NCI-H526 (cell line): ENCODE data around the gene CXCR5.
A peak's percentile ranks its signal among the peaks of the same experiment; 100 is the strongest.

ENCODE experiments used
- DNase-seq, 2 experiments: peaks; one replicate each; lab custom pipeline; 2025; lab: John Stamatoyannopoulos, UW

The CXCR5 gene

GRCh38 chr11:118927554-118928100 is 43.9 kb downstream of the CXCR5 start:
- DNase-seq: no peak

- DNase-seq: peak; percentile 98 to 99
Measured at GRCh38 chr11:118928101-118928869, 44.6 kb downstream of the CXCR5 start.

DNA sequence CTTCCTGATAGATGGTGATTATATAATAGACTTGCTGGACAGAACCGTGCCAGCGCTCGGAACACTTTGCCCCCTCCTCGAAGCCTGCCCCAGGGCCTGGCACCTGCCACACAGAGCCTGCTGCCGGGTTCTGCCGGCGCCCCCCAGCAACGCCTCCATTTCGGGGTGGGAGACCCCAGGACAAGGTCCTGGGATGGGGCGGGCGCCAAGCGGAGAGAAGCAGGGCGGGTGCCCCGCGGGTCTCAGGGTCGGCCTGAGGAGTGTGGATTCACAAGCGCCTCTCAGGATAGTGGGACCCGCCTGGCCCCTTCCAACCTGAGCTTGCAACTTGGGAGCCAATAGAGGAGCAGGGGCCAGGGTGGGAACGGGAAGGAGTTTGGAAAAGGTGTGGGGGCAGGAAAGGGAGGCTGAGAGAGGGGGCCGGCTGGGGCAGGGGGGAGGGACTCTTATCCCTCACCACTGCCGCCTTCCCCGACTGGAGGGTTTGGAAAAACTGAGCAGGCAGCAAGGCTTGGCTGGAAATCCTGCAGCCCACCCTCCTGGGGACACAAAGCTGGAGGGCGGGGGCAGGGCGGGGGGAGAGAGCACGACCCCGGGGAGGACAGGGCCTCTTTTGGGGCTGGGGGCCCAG is 45.3 kb downstream of the CXCR5 start:
- DNase-seq: peak; percentile 95 to 97

DNA sequence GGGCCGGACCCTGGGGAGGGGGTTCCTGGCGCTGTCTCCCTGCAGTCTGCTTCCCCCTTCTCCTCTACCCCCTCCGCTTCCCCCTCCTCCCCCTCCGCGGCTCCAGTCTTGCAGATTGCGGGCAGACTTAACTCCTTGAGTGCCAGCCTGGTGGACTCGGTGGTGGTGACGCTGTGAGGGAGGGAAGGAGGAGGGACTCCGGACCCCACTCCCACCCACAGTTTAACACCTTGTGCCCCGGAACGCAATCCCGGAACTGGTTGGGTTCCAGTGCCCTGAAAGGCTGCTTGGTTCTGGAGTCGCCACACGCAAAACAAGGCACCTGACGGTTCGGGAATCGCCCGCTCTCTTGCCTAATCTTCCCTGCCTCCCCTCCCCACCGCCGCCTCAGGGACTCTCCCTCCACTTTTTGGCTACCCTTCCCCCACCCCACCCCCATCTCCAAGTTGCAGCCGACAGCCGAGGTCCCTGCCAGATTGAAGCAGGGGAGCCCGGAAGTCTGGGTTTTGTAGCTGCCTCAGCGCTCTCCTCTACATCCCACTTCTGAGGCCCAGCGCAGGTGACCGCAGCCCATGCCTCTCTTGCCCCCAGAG is 45.9 kb downstream of the CXCR5 start:
- DNase-seq: peak; percentile 98 to 99

GRCh38 chr11:118930094-118930712 is 46.5 kb downstream of the CXCR5 start:
- peak; percentile 99 to 100 for DNase-seq

GRCh38 chr11:118931571-118931970 is 47.9 kb downstream of the CXCR5 start:
- no peak for DNase-seq

DNA sequence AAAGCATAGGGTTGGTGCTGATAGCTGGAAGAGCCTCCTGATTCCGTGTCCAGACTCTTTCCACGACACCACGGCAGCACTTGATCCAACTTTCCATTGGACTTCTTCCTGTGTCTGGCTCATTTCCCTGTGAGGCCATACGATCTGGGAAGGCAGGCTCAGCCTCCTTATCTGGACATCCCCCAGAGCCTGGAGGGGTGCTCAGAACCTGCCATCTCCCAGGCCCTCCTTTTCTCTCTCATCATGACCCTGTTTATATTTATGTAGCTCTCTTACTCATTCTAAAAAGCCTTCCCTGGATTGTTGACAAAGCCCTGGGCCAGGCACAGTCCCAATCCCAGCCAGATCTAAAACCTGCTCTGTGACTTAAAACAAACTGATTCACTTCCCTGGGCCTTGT is 49.8 kb downstream of the CXCR5 start:
- DNase-seq: no peak

GRCh38 chr11:118935376-118935775 is 51.7 kb downstream of the CXCR5 start:
- no peak for DNase-seq

- DNase-seq: no peak
Measured at GRCh38 chr11:118938491-118939403, 55.1 kb downstream of the CXCR5 start.

- no peak for DNase-seq
Measured at GRCh38 chr11:118939404-118939915, 55.8 kb downstream of the CXCR5 start.

DNA sequence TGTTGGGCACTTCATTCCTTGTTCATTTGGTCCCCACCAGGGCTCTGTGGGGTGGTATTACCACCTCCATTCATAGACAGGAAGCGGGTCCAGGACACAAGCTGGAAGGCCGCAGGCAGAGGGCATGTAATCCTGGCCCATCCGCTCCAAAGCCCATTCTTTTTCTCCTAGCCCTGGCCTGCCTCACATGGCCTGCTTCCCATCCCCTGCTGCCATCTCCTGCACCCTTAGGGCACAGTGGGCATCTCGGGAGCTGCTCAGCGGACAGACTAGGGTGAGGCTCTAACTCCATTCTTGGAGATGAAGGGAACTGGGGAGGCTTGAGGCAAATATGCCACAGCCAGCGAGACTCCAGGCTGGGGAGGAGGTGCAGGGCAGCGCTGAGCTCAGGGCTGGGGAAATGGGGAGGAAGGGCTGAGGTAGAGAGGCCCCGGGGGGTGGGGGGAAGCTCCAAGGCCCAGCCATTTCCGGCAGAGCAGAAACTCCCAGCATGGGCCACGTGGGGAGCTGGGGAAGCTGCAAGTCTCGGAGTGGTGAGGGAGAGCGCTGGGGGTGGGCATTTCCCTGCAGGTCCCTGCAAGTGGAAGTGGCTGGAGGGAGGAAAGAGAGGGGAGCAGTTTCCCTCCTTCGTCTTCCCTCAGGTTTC is 56.4 kb downstream of the CXCR5 start:
- no peak for DNase-seq

- no peak for DNase-seq
Measured at GRCh38 chr11:118947091-118947490, 63.4 kb downstream of the CXCR5 start.
